Mammary epithelial cell (primary cell): ENCODE results near the gene COL12A1.

Experiments used
- EZH2 ChIP-seq: IDR thresholded peaks from 2 replicates; pipeline ENCODE4 v1.6.1; 2012; ENCODE audit warnings: low read length, inconsistent platforms, borderline replicate concordance
- TF ChIP-seq, protein P1 (sequence below), 2 donors: IDR thresholded peaks in 1 of 2; conservative IDR thresholded peaks in 1 of 2; 2 replicates each; pipeline ENCODE4 v1.5.1; 2011 to 2012; ENCODE audit warnings: inconsistent platforms in 2 of 2, low read length in 2 of 2, mild to moderate bottlenecking in 2 of 2, control low read depth in 1 of 2, low read depth in 1 of 2; ENCODE audit not compliant: insufficient read depth in 1 of 2; ENCODE audit errors: extremely low read depth in 1 of 2

DNA sequence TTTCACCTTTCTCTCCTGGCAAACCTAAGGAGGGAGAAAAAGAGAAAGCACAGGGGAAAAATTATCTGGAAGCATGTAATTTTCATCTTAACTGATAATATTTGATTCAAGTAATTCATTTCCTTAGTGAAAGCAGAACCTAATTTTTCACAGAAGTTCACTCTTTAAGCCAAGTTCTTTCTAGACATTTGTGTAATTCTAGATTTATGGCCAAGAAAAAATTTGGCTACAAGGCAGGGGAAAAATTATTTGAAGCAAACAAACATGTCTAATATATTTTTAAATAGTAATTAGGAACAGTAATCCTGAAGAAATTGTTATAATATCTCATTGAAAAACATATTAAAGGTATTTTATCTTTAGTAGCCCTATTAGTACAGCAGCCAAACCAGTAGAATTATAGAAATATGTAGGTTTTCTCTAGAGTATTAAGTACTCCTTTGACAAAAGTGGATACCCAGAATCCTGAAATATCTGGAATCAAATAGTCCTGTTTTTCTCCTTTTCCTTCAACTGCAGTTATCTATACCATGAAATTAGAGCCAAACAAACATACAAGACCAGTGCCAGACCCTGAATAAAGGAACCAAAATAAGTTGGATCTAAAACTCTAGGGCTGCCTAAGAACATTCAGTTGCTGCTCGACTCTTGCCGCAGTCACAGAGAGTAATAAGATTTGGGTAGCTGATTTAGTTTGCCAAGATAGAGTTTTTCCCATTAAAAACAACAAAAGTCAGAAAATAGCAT, 116.5 kb downstream of the COL12A1 start:
- TF ChIP-seq, protein P1, sequence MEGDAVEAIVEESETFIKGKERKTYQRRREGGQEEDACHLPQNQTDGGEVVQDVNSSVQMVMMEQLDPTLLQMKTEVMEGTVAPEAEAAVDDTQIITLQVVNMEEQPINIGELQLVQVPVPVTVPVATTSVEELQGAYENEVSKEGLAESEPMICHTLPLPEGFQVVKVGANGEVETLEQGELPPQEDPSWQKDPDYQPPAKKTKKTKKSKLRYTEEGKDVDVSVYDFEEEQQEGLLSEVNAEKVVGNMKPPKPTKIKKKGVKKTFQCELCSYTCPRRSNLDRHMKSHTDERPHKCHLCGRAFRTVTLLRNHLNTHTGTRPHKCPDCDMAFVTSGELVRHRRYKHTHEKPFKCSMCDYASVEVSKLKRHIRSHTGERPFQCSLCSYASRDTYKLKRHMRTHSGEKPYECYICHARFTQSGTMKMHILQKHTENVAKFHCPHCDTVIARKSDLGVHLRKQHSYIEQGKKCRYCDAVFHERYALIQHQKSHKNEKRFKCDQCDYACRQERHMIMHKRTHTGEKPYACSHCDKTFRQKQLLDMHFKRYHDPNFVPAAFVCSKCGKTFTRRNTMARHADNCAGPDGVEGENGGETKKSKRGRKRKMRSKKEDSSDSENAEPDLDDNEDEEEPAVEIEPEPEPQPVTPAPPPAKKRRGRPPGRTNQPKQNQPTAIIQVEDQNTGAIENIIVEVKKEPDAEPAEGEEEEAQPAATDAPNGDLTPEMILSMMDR (conservative IDR thresholded peaks at IDR 0.05 in 1 of 2, IDR thresholded peaks at IDR 0.05 in 1 of 2; ENCODE audit: extremely low read depth in 1 of 2, insufficient read depth in 1 of 2, low read depth in 1 of 2, low read length in 2 of 2), result no peak
- TF ChIP-seq EZH2, result no peak
